HepG2 (cell line): Measurements from ENCODE around the gene MARCHF4. TPM values are rescaled to one million over a fixed set of nuclear protein-coding genes. Genes with fewer than 3 reads are reported as not detected.

Experiments used
- ASH2L ChIP-seq: fragments of 300-600, 200-600 bp; sonication (generic); IDR thresholded peaks from 2 replicates; pipeline ENCODE4 v1.7.0; 2017; ENCODE audit warnings: low read depth, mild to moderate bottlenecking, moderate library complexity, mixed read lengths, low read length; ENCODE audit not compliant: insufficient read length
- ATF6 ChIP-seq: sonication (generic); formaldehyde crosslinking; conservative IDR thresholded peaks from 2 replicates; pipeline ENCODE4 v1.4.0; 2020; ENCODE audit warnings: missing genetic modification reagents
- FOXA1 ChIP-seq, 2 experiments: fragments of 450-650 bp in 1 of 2; sonication (generic) in 1 of 2; formaldehyde crosslinking in 1 of 2; IDR thresholded peaks; 2 replicates each; pipeline versions ENCODE4 v1.4.0 to v1.6.1; 2016 to 2020; ENCODE audit warnings: missing genetic modification reagents in 1 of 2
- IRF2 ChIP-seq: IDR thresholded peaks from 2 replicates; pipeline ENCODE4 v1.6.1; 2018; ENCODE audit warnings: missing genetic modification reagents, missing compliant biosample characterization
- MXD4 ChIP-seq: IDR thresholded peaks from 2 replicates; pipeline ENCODE4 v1.6.1; 2016; ENCODE audit warnings: mild to moderate bottlenecking, missing biosample characterization, missing genetic modification reagents
- NPAS2 ChIP-seq: sonication (generic); formaldehyde crosslinking; IDR thresholded peaks from 2 replicates; pipeline ENCODE4 v1.8.0; 2022; ENCODE audit warnings: mild to moderate bottlenecking, missing genetic modification reagents, borderline replicate concordance
- NR0B2 ChIP-seq: sonication (generic); formaldehyde crosslinking; IDR thresholded peaks from 2 replicates; pipeline ENCODE4 v1.4.0; 2020; ENCODE audit warnings: mild to moderate bottlenecking, missing genetic modification reagents
- NR3C1 ChIP-seq: sonication (generic); formaldehyde crosslinking; IDR thresholded peaks from 2 replicates; pipeline ENCODE4 v1.4.0; 2020; ENCODE audit warnings: missing genetic modification reagents
- PHF21A ChIP-seq: sonication (generic); formaldehyde crosslinking; IDR thresholded peaks from 2 replicates; pipeline ENCODE4 v1.5.0; 2020; ENCODE audit warnings: mild to moderate bottlenecking, missing genetic modification reagents
- SRSF9 ChIP-seq: fragments of 200-400 bp; formaldehyde crosslinking; IDR thresholded peaks from 2 replicates; pipeline ENCODE4 v1.6.1; 2018; ENCODE audit warnings: borderline replicate concordance, mild to moderate bottlenecking, low read depth, low read length; ENCODE audit not compliant: insufficient read depth, poor library complexity, severe bottlenecking
- ZBTB1 ChIP-seq: sonication (generic); formaldehyde crosslinking; IDR thresholded peaks from 2 replicates; pipeline ENCODE4 v1.4.0; 2020; ENCODE audit warnings: missing genetic modification reagents, borderline replicate concordance
- ZBTB10 ChIP-seq: sonication (generic); formaldehyde crosslinking; IDR thresholded peaks from 2 replicates; pipeline ENCODE4 v1.4.0; 2020; ENCODE audit warnings: missing genetic modification reagents, borderline replicate concordance
- ZBTB49 ChIP-seq: sonication (generic); formaldehyde crosslinking; IDR thresholded peaks from 2 replicates; pipeline ENCODE4 v1.4.0; 2020; ENCODE audit warnings: missing genetic modification reagents, borderline replicate concordance
- ZKSCAN5 ChIP-seq: sonication (generic); formaldehyde crosslinking; IDR thresholded peaks from 2 replicates; pipeline ENCODE4 v1.5.1; 2020; ENCODE audit warnings: mild to moderate bottlenecking, missing genetic modification reagents
- ZNF512 ChIP-seq: sonication (generic); formaldehyde crosslinking; IDR thresholded peaks from 2 replicates; pipeline ENCODE4 v1.4.0; 2020; ENCODE audit warnings: mild to moderate bottlenecking, missing genetic modification reagents
- ZNF546 ChIP-seq: sonication (generic); formaldehyde crosslinking; conservative IDR thresholded peaks from 2 replicates; pipeline ENCODE4 v1.8.1; 2023; ENCODE audit warnings: mild to moderate bottlenecking, missing genetic modification reagents
- ZNF615 ChIP-seq: sonication (generic); formaldehyde crosslinking; IDR thresholded peaks from 2 replicates; pipeline ENCODE4 v1.5.0; 2020; ENCODE audit warnings: mild to moderate bottlenecking, missing genetic modification reagents, borderline replicate concordance
- polyA plus RNA-seq, 8 experiments: library from polyadenylated mRNA; depleted of rRNA in 3 of 8; stranded (reverse) in 7 of 8; unstranded in 1 of 8; fragments of >200 nt; fragmentation: Illumina TruSeq in 4 of 8; extraction: Trizol in 4 of 8; gene quantifications; 2 replicates each; pipeline versions ENCODE4 v1.2.1 to v1.2.3, GENCODE V29; 2011 to 2016; ENCODE audit warnings: low read depth in 4 of 8, missing spikeins in 1 of 8, mixed read lengths in 1 of 8; ENCODE audit not compliant: insufficient read depth in 1 of 8
- total RNA-seq, 5 experiments: library from RNA; depleted of rRNA; stranded (reverse); fragments of >200 nt; fragmentation: Illumina TruSeq; extraction: Trizol; gene quantifications; 2 replicates each; pipeline ENCODE4 v1.2.3, GENCODE V29; 2016; ENCODE audit warnings: low read depth in 1 of 5

MARCHF4 gene
- total and polyA plus RNA-seq, 2 of the 13 experiments (the other 11 are each of a cell fraction or from before 2014, with no cell fraction given) = not detected

- TF ChIP-seq SRSF9 (no peak), ZNF512 (CRISPR knock-in tag) (0 out of 2 replicates have a peak, but pooled peaks have one; percentile 20), IRF2 (CRISPR knock-in tag) (peak; percentile 70; the same call in 1 of the 2 replicates), ZBTB1 (CRISPR knock-in tag) (peak; percentile 90; the same call in 1 of the 2 replicates), NPAS2 (CRISPR knock-in tag) (no peak), PHF21A (CRISPR knock-in tag) (no peak), ZBTB49 (CRISPR knock-in tag) (peak; percentile 95), ZNF546 (CRISPR knock-in tag) (peak; percentile 94), ZKSCAN5 (CRISPR knock-in tag) (no peak), ATF6 (CRISPR knock-in tag) (0 out of 2 replicates have a peak, but pooled peaks have one; percentile 74), ZNF615 (CRISPR knock-in tag) (peak; percentile 77; the same call in 1 of the 2 replicates), NR3C1 (CRISPR knock-in tag) (peak; percentile 78; the same call in 1 of the 2 replicates), ZBTB10 (CRISPR knock-in tag) (0 out of 2 replicates have a peak, but pooled peaks have one; percentile 62), ASH2L (no peak), FOXA1 (IDR thresholded peaks at IDR 0.05) (no peak), FOXA1 (CRISPR knock-in tag; IDR thresholded peaks at IDR 0.05) (0 out of 2 replicates have a peak, but pooled peaks have one; percentile 18), MXD4 (peak; percentile 77; the same call in 1 of the 2 replicates), NR0B2 (CRISPR knock-in tag) (peak; percentile 87)
These were observed at the start of gene MARCHF4 (continued) for GRCh38 chr2:216371721-216372702.
